ENCODE measurements around the gene TMEM94.

DNA sequence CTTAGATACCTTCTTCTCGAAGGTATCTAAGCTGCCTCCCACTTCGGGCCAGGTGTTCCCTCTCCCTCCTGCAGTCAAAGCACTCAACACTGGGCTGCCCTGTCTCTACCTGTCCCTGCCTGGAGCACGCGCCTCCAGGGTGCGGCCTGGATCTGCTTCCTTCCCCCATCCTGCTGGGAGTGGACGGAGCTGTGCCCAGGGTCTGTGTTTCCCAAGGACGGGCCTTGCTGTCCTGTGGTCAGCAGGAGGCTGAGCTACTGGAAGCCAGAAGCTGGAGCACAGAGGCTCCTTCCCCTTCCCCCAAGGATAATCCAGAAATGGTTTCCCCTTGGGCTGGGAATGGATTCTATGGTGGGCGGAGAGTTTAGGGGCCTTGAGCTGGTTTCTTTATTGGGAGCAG, 85.8 kb downstream of the TMEM94 start:
- TF ChIP-seq POLR2A (IDR thresholded peaks at IDR 0.05) (no peak), EP300 (IDR thresholded peaks at IDR 0.05) (no peak)
- TF ChIP-seq, protein P1, sequence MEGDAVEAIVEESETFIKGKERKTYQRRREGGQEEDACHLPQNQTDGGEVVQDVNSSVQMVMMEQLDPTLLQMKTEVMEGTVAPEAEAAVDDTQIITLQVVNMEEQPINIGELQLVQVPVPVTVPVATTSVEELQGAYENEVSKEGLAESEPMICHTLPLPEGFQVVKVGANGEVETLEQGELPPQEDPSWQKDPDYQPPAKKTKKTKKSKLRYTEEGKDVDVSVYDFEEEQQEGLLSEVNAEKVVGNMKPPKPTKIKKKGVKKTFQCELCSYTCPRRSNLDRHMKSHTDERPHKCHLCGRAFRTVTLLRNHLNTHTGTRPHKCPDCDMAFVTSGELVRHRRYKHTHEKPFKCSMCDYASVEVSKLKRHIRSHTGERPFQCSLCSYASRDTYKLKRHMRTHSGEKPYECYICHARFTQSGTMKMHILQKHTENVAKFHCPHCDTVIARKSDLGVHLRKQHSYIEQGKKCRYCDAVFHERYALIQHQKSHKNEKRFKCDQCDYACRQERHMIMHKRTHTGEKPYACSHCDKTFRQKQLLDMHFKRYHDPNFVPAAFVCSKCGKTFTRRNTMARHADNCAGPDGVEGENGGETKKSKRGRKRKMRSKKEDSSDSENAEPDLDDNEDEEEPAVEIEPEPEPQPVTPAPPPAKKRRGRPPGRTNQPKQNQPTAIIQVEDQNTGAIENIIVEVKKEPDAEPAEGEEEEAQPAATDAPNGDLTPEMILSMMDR (IDR thresholded peaks at IDR 0.05) = no peak

Data from gastroesophageal sphincter (tissue), 3 donors.